GM21423 (cell line): ENCODE measurements around the gene SLC17A4.

Experiments
- ATAC-seq: cut with Tn5 transposase; IDR thresholded peaks from one replicate; pipeline ENCODE4 v1.9.1; 2021; ENCODE audit warnings: mild to moderate bottlenecking, moderate library complexity; ENCODE audit not compliant: unreplicated experiment

The SLC17A4 gene

GRCh38 chr6:25804804-25805203, 50.3 kb downstream of the SLC17A4 start:
- ATAC-seq, result no peak

- no peak for ATAC-seq
Measured at GRCh38 chr6:25815194-25815593, 60.7 kb downstream of the SLC17A4 start.

- no peak for ATAC-seq
Measured at GRCh38 chr6:25816252-25816651, 61.7 kb downstream of the SLC17A4 start.

GRCh38 chr6:25821341-25821740, 66.8 kb downstream of the SLC17A4 start:
- ATAC-seq, result no peak

GRCh38 chr6:25829375-25829774, 74.8 kb downstream of the SLC17A4 start:
- ATAC-seq, result no peak

GRCh38 chr6:25830458-25830857, 75.9 kb downstream of the SLC17A4 start:
- ATAC-seq, result no peak
